ENCODE measurements around the gene HPCAL4. TPM values are rescaled to one million over a fixed set of nuclear protein-coding genes. Genes with fewer than 3 reads are reported as not detected.

HPCAL4 gene
- total RNA-seq, 4 donors from 2014 or later: 0.13 to 0.33 TPM; not detected in 2

DNA sequence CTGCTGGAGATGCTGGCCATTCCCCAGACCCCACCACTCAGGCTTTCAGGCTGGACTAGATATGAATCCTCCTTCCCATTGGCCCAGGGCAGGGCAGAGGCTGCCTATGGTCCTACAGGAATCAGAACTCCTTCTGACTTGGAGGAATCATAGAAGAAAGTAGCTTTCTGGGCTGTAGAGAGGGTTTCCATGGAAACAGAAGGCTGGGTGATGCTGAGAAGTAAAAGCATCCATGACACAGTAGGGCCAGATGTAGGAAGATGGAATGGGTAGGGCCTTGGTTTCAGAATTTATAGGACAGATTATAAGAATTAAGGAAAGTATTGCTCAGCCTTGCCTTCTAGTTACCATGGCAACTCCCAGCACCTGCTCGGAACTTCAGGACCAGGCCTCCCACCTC lies 28.4 kb downstream of the HPCAL4 start:
- WGBS: 93% methylated on average over 1 of the region's 1 CpG
- H3K4me1 ChIP-seq: peaks cover 0 to 2% (median under 1%) of the 10 kb centered on the region in 4 donors

DNA sequence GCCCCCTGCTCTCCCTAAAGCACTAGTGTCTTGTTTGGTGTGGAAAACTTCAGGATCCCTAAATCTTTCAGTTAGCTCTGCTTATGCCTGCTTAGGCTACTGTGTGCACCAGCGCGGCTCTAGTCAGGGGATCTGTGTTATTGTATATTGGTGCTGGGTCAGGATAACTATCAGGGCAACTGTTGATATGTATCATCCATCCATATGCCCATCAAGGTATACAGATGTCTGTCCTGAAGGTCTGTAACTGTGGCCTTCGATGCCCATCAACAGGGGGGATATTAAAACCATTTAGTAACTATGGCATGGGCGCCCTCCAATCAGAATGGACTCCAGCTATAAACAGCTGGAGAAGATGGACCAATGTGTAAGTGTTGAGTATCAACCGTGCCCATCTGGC lies 31.7 kb downstream of the HPCAL4 start:
- no peak for DNase-seq (ENCODE audit: extremely low spot score)
- 72% methylated on average over 5 of the region's 5 CpGs for WGBS
- H3K4me1 ChIP-seq: peaks cover 0 to 3% (median 0%) of the 10 kb centered on the region in 4 donors
- TF ChIP-seq POLR2AphosphoS5 (IDR thresholded peaks at IDR 0.05) (no peak), EP300 (IDR thresholded peaks at IDR 0.05) (no peak), POLR2A (IDR thresholded peaks at IDR 0.05; ENCODE audit: low read depth) (no peak)
- TF ChIP-seq, protein P1, sequence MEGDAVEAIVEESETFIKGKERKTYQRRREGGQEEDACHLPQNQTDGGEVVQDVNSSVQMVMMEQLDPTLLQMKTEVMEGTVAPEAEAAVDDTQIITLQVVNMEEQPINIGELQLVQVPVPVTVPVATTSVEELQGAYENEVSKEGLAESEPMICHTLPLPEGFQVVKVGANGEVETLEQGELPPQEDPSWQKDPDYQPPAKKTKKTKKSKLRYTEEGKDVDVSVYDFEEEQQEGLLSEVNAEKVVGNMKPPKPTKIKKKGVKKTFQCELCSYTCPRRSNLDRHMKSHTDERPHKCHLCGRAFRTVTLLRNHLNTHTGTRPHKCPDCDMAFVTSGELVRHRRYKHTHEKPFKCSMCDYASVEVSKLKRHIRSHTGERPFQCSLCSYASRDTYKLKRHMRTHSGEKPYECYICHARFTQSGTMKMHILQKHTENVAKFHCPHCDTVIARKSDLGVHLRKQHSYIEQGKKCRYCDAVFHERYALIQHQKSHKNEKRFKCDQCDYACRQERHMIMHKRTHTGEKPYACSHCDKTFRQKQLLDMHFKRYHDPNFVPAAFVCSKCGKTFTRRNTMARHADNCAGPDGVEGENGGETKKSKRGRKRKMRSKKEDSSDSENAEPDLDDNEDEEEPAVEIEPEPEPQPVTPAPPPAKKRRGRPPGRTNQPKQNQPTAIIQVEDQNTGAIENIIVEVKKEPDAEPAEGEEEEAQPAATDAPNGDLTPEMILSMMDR (IDR thresholded peaks at IDR 0.05): no peak
- H3K9me3 ChIP-seq: no peaks in the 10 kb centered on the region
- peaks cover 0 to 11% (median 0%) of the 10 kb centered on the region in 4 donors for H3K27me3 ChIP-seq
- H3K36me3 ChIP-seq: no peaks in the 10 kb centered on the region
- H3K4me3 ChIP-seq: no peak overlapping the region
- intact Hi-C loops (cut with DNase I): no loop called here
- no peak overlapping the region for H3K27ac ChIP-seq (replicated peaks in 1 of 4)

More for the DNA sequence above, 28.4 kb downstream of the HPCAL4 start:
- TF ChIP-seq, protein P1 (IDR thresholded peaks at IDR 0.05): no peak
- TF ChIP-seq POLR2A (IDR thresholded peaks at IDR 0.05; ENCODE audit: low read depth): no peak
- no peak for TF ChIP-seq POLR2AphosphoS5 (IDR thresholded peaks at IDR 0.05)
- TF ChIP-seq EP300 (IDR thresholded peaks at IDR 0.05): no peak
- H3K9me3 ChIP-seq: no peaks in the 10 kb centered on the region
- no peak for DNase-seq (ENCODE audit: extremely low spot score)
- H3K4me3 ChIP-seq: no peak overlapping the region
- no peaks in the 10 kb centered on the region for H3K36me3 ChIP-seq
- peaks cover 0 to 8% (median 0%) of the 10 kb centered on the region in 4 donors for H3K27me3 ChIP-seq
- intact Hi-C loops (cut with DNase I): no loop called here
- no peak overlapping the region for H3K27ac ChIP-seq (replicated peaks in 1 of 4)

DNA sequence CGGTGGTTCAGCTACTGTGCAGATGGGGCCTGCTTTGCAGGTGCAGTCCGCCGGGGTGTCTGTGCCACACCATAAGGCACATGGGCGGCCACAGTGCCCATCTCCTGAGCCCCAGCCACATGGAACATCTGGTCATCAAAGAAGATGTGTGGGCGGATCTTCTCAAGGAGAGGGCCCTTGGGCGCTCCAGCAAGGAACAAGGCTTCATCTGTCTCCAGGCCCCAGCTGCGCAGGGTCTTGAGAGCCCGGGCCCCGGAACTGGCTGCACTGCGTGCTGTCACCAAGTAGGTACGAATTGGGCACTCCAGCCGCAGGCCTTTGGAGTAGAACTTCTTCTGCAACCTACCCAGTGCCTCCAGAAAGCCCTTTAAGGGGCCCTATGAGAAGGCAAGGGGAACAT lies 32.1 kb downstream of the HPCAL4 start:
- Histone ChIP-seq H3K9me3 (no peaks in the 10 kb centered on the region), H3K27ac (replicated peaks in 1 of 4) (no peak overlapping the region), H3K4me1 (peaks cover 0 to 5% (median 0%) of the 10 kb centered on the region in 4 donors), H3K36me3 (no peaks in the 10 kb centered on the region), H3K4me3 (no peak overlapping the region), H3K27me3 (peaks cover 0 to 14% (median 0%) of the 10 kb centered on the region in 4 donors)
- intact Hi-C loops (cut with DNase I): no loop called here
- 99% methylated on average over 7 of the region's 12 CpGs for whole genome bisulfite sequencing
- no peak for TF ChIP-seq POLR2A (IDR thresholded peaks at IDR 0.05; ENCODE audit: low read depth)
- TF ChIP-seq, protein P1 (IDR thresholded peaks at IDR 0.05): no peak
- TF ChIP-seq EP300 (IDR thresholded peaks at IDR 0.05): no peak
- TF ChIP-seq POLR2AphosphoS5 (IDR thresholded peaks at IDR 0.05): no peak
- DNase-seq (ENCODE audit: extremely low spot score): no peak

DNA sequence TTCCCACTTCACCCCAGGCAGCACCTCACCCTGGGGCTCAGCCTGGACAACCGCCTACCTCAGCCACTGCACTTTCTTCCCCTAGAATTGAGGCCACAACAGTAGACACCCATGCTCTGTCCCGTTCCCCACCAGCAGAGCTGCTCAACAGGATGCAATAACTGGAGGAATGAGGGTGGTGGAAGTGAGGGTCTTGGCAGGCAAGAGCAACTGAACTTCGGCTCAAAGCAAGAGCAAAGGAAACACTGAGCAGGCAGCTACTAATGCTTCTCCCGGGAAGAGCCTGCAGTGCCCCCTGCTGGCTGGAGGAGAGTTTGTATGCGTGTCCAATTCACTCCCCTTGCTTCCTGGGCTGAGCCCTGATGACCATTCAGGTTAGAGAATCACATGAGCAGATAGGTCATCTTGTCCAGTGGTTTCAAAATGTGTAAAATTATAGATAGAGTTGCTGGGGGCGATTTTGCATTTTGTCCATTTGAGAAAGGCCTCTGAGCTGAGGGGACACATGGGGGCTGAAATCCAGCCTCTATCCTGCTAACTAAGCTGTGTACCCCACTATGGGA lies 33.2 kb downstream of the HPCAL4 start:
- no peaks in the 10 kb centered on the region for H3K9me3 ChIP-seq
- TF ChIP-seq EP300 (IDR thresholded peaks at IDR 0.05): no peak
- TF ChIP-seq, protein P1 (IDR thresholded peaks at IDR 0.05): peak; percentile 45 to 67 (median 51)
- peaks cover 0 to 14% (median 0%) of the 10 kb centered on the region in 4 donors for H3K27me3 ChIP-seq
- intact Hi-C loops (cut with DNase I): no loop called here
- DNase-seq (ENCODE audit: extremely low spot score): no peak
- peaks cover 0 to 16% (median 8%) of the 10 kb centered on the region in 4 donors for H3K4me1 ChIP-seq
- H3K4me3 ChIP-seq: no peak overlapping the region
- H3K27ac ChIP-seq (replicated peaks in 1 of 4): no peak overlapping the region
- WGBS: 37% methylated on average over 6 of the region's 6 CpGs
- no peaks in the 10 kb centered on the region for H3K36me3 ChIP-seq

DNA sequence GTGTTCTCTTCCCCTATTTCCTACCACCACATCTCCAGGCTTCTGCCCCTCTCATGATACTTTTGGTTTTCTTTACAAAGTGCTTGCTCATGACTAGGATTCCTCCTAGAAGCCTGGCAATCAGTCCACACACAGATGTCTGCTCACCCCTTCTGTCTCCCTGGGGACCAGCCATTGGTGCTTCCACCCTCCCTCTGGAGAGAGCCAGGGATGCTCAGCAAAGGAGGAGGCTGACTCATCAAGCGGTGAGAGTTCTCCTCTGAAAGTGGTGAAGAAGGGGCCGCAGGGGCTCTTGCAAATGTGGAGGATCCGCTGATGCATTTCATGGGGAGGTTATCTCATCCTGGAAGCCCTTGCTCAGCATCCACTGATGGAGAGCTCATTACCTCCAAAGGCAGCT lies 33.8 kb downstream of the HPCAL4 start:
- intact Hi-C loops (cut with DNase I): no loop called here
- H3K9me3 ChIP-seq: no peaks in the 10 kb centered on the region
- 100% methylated on average over 2 of the region's 3 CpGs for WGBS

More for the DNA sequence above, 33.8 kb downstream of the HPCAL4 start:
- Histone ChIP-seq H3K36me3 (no peaks in the 10 kb centered on the region), H3K27ac (replicated peaks in 1 of 4) (no peak overlapping the region), H3K27me3 (peaks cover 0 to 14% (median 0%) of the 10 kb centered on the region in 4 donors), H3K4me1 (peaks cover 0 to 16% (median 9%) of the 10 kb centered on the region in 4 donors), H3K4me3 (no peak overlapping the region)
- TF ChIP-seq POLR2AphosphoS5 (IDR thresholded peaks at IDR 0.05) (no peak), EP300 (IDR thresholded peaks at IDR 0.05) (no peak), POLR2A (IDR thresholded peaks at IDR 0.05; ENCODE audit: low read depth) (no peak)
- TF ChIP-seq, protein P1 (IDR thresholded peaks at IDR 0.05): no peak
- no peak for DNase-seq (ENCODE audit: extremely low spot score)

Data from esophagus muscularis mucosa (tissue), 4 donors.